ENCODE data around the gene POU4F3. TPM values are rescaled to one million over a fixed set of nuclear protein-coding genes. Genes with fewer than 3 reads are reported as not detected.

POU4F3 gene
- total and polyA plus RNA-seq, 8 donors = 0.12 TPM; not detected in 7

DNA sequence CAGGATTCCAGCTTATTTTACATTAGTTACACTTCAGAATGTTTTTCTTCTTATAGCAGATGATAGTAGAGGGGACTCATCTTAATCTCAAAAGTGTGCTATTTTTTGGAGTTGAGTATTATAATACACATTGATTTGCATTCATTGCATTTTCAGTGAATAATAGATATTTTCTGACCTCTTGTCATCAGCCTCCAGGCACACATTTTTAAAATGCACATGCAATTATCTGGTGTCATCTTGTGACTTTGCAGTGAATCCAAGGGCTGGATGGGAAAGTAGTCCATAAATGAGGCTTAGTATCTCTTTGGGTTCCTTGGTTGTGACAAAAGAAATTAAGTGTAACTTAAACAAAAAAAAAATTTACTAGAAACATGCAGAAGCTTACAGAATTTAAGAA lies 28.1 kb upstream of the POU4F3 start:
- Histone ChIP-seq H3K27me3 (peaks cover 0 to 17% (median 0%) of the 10 kb centered on the region in 3 donors), H3K36me3 (no peaks in the 10 kb centered on the region), H3K4me3 (no peak overlapping the region), H3K4me1 (no peaks in the 10 kb centered on the region), H3K27ac (no peak overlapping the region), H3K9me3 (no peaks in the 10 kb centered on the region)
- TF ChIP-seq EP300 (IDR thresholded peaks at IDR 0.05) (no peak), POLR2A (IDR thresholded peaks at IDR 0.05) (no peak), POLR2AphosphoS5 (IDR thresholded peaks at IDR 0.05) (no peak)
- no peak for DNase-seq
- intact Hi-C loops (cut with DNase I; ENCODE audit: low total_unique reads) = no loop called here

- 90 to 93% (median 91%) methylated on average over 5 of the region's 5 CpGs for WGBS, 5 donors
- Histone ChIP-seq H3K4me3 (no peak overlapping the region), H3K4me1 (no peaks in the 10 kb centered on the region), H3K27ac (no peak overlapping the region), H3K9me3 (no peaks in the 10 kb centered on the region), H3K36me3 (no peaks in the 10 kb centered on the region), H3K27me3 (peaks cover 0 to 17% (median 0%) of the 10 kb centered on the region in 3 donors)
- TF ChIP-seq EP300 (IDR thresholded peaks at IDR 0.05) (no peak), POLR2AphosphoS5 (IDR thresholded peaks at IDR 0.05) (no peak), POLR2A (IDR thresholded peaks at IDR 0.05) (no peak), CTCF (IDR thresholded peaks at IDR 0.05) (no peak)
- DNase-seq = no peak
- intact Hi-C loops (cut with DNase I; ENCODE audit: low total_unique reads) = no loop called here
These were observed 27.4 kb upstream of the POU4F3 start for GRCh38 chr5:146311278-146311677.

GRCh38 chr5:146313027-146313426 lies 25.6 kb upstream of the POU4F3 start:
- Histone ChIP-seq H3K36me3 (no peaks in the 10 kb centered on the region), H3K4me1 (no peaks in the 10 kb centered on the region), H3K9me3 (no peaks in the 10 kb centered on the region), H3K4me3 (no peak overlapping the region), H3K27me3 (peaks cover 0 to 17% (median 0%) of the 10 kb centered on the region in 3 donors), H3K27ac (no peak overlapping the region)
- intact Hi-C loops (cut with DNase I; ENCODE audit: low total_unique reads) = no loop called here
- TF ChIP-seq POLR2A (IDR thresholded peaks at IDR 0.05) (no peak), EP300 (IDR thresholded peaks at IDR 0.05) (no peak), POLR2AphosphoS5 (IDR thresholded peaks at IDR 0.05) (no peak), CTCF (IDR thresholded peaks at IDR 0.05) (no peak)
- DNase-seq = no peak
- WGBS, 5 donors = 26 to 39% (median 35%) methylated on average over 7 of the region's 7 CpGs

GRCh38 chr5:146321571-146321970 lies 17.1 kb upstream of the POU4F3 start:
- peaks cover 0 to 7% (median 0%) of the 10 kb centered on the region in 4 donors for H3K9me3 ChIP-seq
- 92 to 100% (median 97%) methylated on average over 1 of the region's 1 CpG for WGBS, 5 donors
- no peaks in the 10 kb centered on the region for H3K4me1 ChIP-seq
- intact Hi-C loops (cut with DNase I; ENCODE audit: low total_unique reads) = no loop called here
- no peak overlapping the region for H3K4me3 ChIP-seq
- DNase-seq = no peak
- no peaks in the 10 kb centered on the region for H3K27me3 ChIP-seq
- H3K27ac ChIP-seq = no peak overlapping the region
- no peak for TF ChIP-seq POLR2AphosphoS5 (IDR thresholded peaks at IDR 0.05)
- no peak for TF ChIP-seq POLR2A (IDR thresholded peaks at IDR 0.05)
- no peak for TF ChIP-seq EP300 (IDR thresholded peaks at IDR 0.05)
- TF ChIP-seq CTCF (IDR thresholded peaks at IDR 0.05) = no peak
- H3K36me3 ChIP-seq = no peaks in the 10 kb centered on the region

GRCh38 chr5:146327257-146327870 lies 11.3 kb upstream of the POU4F3 start:
- Histone ChIP-seq H3K27me3 (peaks cover 0 to 27% (median 4%) of the 10 kb centered on the region in 3 donors), H3K36me3 (no peaks in the 10 kb centered on the region), H3K4me3 (no peak overlapping the region), H3K9me3 (no peaks in the 10 kb centered on the region), H3K27ac (no peak overlapping the region), H3K4me1 (no peaks in the 10 kb centered on the region)
- DNase-seq = no peak
- TF ChIP-seq POLR2AphosphoS5 (IDR thresholded peaks at IDR 0.05) (no peak), POLR2A (IDR thresholded peaks at IDR 0.05) (no peak), CTCF (IDR thresholded peaks at IDR 0.05) (no peak), EP300 (IDR thresholded peaks at IDR 0.05) (no peak)
- intact Hi-C loops (cut with DNase I; ENCODE audit: low total_unique reads) = no loop called here
- WGBS, 5 donors = 64 to 70% (median 66%) methylated on average over 7 of the region's 7 CpGs

All from stomach (tissue), 9 donors.